Panc1 (cell line): Measurements from ENCODE around the gene UNC13B. TPM values are rescaled to one million over a fixed set of nuclear protein-coding genes. Genes with fewer than 3 reads are reported as not detected.

Experiments used
- ATAC-seq: fragments of 200-7000 bp; cut with Tn5 transposase; 2 replicates; pipeline ENCODE4 v1.9.1; 2020; ENCODE audit warnings: mild to moderate bottlenecking, moderate library complexity
- BruUV-seq: library from RNA; stranded (reverse); fragments of 400-500 nt; replicated peaks from 2 replicates; lab custom pipeline; 2021; lab: Mats Ljungman, UMichigan
- CTCF ChIA-PET: fragments of 300-600 bp; sonication (Branson Sonifier 250); formaldehyde crosslinking; loops from one replicate; lab custom pipeline; 2022; ENCODE audit warnings: antibody characterized with exemption; lab: Charles Lee
- POLR2A ChIA-PET: fragments of 300-600 bp; sonication (Branson Sonifier 250); formaldehyde crosslinking; loops from one replicate; lab custom pipeline; 2022; ENCODE audit warnings: antibody characterized with exemption; lab: Charles Lee
- DNase-seq: peaks from one replicate; pipeline ENCODE4 v3.0.0-alpha.2; 2010; ENCODE audit warnings: low read depth, low spot score
- H3K27ac ChIP-seq: 2 replicates; pipeline ENCODE4 v1.5.1; 2011; ENCODE audit warnings: mild to moderate bottlenecking, low read length, inconsistent platforms
- H3K27me3 ChIP-seq: fragments of 200-500 bp; sonication (Bioruptor generic); 2 replicates; pipeline ENCODE4 v1.6.0; 2014; ENCODE audit warnings: low read length, inconsistent platforms; ENCODE audit not compliant: control insufficient read depth, insufficient read depth
- H3K36me3 ChIP-seq: fragments of 200-500 bp; sonication (Bioruptor generic); 2 replicates; pipeline ENCODE4 v1.5.1; 2014; ENCODE audit warnings: inconsistent platforms, mild to moderate bottlenecking, low read length, moderate library complexity; ENCODE audit not compliant: control insufficient read depth, insufficient read depth
- H3K4me1 ChIP-seq: 2 replicates; pipeline ENCODE4 v1.5.1; 2011; ENCODE audit warnings: inconsistent platforms, mild to moderate bottlenecking, low read length, moderate library complexity; ENCODE audit not compliant: control insufficient read depth, insufficient read depth
- H3K4me3 ChIP-seq, 2 experiments: 2 replicates each; pipeline ENCODE4 v1.5.1; 2011 to 2012; ENCODE audit warnings: low read depth in 2 of 2, low read length in 2 of 2, mild to moderate bottlenecking in 2 of 2, inconsistent platforms in 1 of 2, moderate library complexity in 1 of 2
- H3K9me3 ChIP-seq: fragments of 200-500 bp; sonication (Bioruptor generic); 2 replicates; pipeline ENCODE4 v1.5.1; 2014; ENCODE audit warnings: low read depth, mild to moderate bottlenecking, inconsistent platforms, low read length, moderate library complexity; ENCODE audit not compliant: control insufficient read depth, insufficient read depth
- CTCF ChIP-seq: fragments of 450-650 bp; IDR thresholded peaks from 2 replicates; pipeline ENCODE4 v1.5.1; 2017; ENCODE audit warnings: mild to moderate bottlenecking
- POLR2AphosphoS5 ChIP-seq: IDR thresholded peaks from 2 replicates; pipeline ENCODE4 v1.6.1; 2012; ENCODE audit warnings: mild to moderate bottlenecking, low read depth, low read length, moderate library complexity
- SIN3A ChIP-seq: IDR thresholded peaks from 2 replicates; pipeline ENCODE4 v1.6.1; 2012; ENCODE audit warnings: low read depth, mild to moderate bottlenecking, low read length, moderate library complexity, borderline replicate concordance; ENCODE audit not compliant: insufficient read depth
- TCF7L2 ChIP-seq: IDR thresholded peaks from 2 replicates; pipeline ENCODE4 v1.6.1; 2011; ENCODE audit warnings: mild to moderate bottlenecking, low read depth, low read length, inconsistent platforms
- in situ Hi-C: cut with HindIII; loops from 2 replicates; pipeline ENCODE4 v1.10.0; 2016; ENCODE audit warnings: low sequenced_read_pairs, low pct_unique_long_range_greater_than_20kb
- intact Hi-C: fragments of 100-400 bp; cut with micrococcal nuclease; formaldehyde crosslinking; loops from one replicate; pipeline ENCODE4 v1.10.0; 2022; ENCODE audit not compliant: unreplicated experiment
- total RNA-seq: library from RNA; stranded (reverse); gene quantifications from one replicate; pipeline ENCODE4 v1.2.1, GENCODE V29; 2021; ENCODE audit not compliant: unreplicated experiment
- TF ChIP-seq, protein P1 (sequence below), 2 experiments: IDR thresholded peaks; 2 replicates each; pipeline ENCODE4 v1.6.1; 2011 to 2012; ENCODE audit warnings: low read depth in 2 of 2, control low read depth in 1 of 2, low read length in 1 of 2, mild to moderate bottlenecking in 1 of 2, moderate library complexity in 1 of 2; ENCODE audit not compliant: insufficient read depth in 1 of 2

The UNC13B gene
- total RNA-seq, 1 experiment from 2014 or later, result 35.2 TPM

GRCh38 chr9:35380039-35380438 is 218.2 kb downstream of the UNC13B start:
- H3K36me3 ChIP-seq, result no peaks in the 10 kb centered on the region
- intact Hi-C loops (no loop called here), in situ Hi-C loops (no loop called here)
- TF ChIP-seq SIN3A, result no peak
- no peak for TF ChIP-seq POLR2AphosphoS5
- no peak for TF ChIP-seq TCF7L2
- TF ChIP-seq CTCF, result no peak
- TF ChIP-seq, protein P1, sequence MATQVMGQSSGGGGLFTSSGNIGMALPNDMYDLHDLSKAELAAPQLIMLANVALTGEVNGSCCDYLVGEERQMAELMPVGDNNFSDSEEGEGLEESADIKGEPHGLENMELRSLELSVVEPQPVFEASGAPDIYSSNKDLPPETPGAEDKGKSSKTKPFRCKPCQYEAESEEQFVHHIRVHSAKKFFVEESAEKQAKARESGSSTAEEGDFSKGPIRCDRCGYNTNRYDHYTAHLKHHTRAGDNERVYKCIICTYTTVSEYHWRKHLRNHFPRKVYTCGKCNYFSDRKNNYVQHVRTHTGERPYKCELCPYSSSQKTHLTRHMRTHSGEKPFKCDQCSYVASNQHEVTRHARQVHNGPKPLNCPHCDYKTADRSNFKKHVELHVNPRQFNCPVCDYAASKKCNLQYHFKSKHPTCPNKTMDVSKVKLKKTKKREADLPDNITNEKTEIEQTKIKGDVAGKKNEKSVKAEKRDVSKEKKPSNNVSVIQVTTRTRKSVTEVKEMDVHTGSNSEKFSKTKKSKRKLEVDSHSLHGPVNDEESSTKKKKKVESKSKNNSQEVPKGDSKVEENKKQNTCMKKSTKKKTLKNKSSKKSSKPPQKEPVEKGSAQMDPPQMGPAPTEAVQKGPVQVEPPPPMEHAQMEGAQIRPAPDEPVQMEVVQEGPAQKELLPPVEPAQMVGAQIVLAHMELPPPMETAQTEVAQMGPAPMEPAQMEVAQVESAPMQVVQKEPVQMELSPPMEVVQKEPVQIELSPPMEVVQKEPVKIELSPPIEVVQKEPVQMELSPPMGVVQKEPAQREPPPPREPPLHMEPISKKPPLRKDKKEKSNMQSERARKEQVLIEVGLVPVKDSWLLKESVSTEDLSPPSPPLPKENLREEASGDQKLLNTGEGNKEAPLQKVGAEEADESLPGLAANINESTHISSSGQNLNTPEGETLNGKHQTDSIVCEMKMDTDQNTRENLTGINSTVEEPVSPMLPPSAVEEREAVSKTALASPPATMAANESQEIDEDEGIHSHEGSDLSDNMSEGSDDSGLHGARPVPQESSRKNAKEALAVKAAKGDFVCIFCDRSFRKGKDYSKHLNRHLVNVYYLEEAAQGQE (IDR thresholded peaks at IDR 0.05; ENCODE audit: insufficient read depth in 1 of 2, low read depth in 2 of 2, low read length in 1 of 2), result no peak
- BruUV-seq, result no TSS peak
- no peak overlapping the region for H3K4me3 ChIP-seq
- H3K27me3 ChIP-seq, result no peaks in the 10 kb centered on the region
- DNase-seq (no peak), ATAC-seq (no peak)
- H3K9me3 ChIP-seq, result no peaks in the 10 kb centered on the region
- H3K4me1 ChIP-seq, result no peaks in the 10 kb centered on the region
- no peak overlapping the region for H3K27ac ChIP-seq
- ChIA-PET POLR2A (interaction anchor here (0.7 kb wide), 1 partner anchor 13 kb away, joined by 4 read pairs; no protein-coding TSS in a partner anchor), CTCF (no interaction called here)

- CTCF ChIA-PET, result no interaction called here
- DNase-seq, result no peak
- BruUV-seq, result no TSS peak
- intact Hi-C loops (no loop called here), in situ Hi-C loops (no loop called here)
- no peak for ATAC-seq
- no peak overlapping the region for H3K27ac ChIP-seq
- POLR2A ChIA-PET, result no interaction called here
- no peaks in the 10 kb centered on the region for H3K9me3 ChIP-seq
- no peaks in the 10 kb centered on the region for H3K27me3 ChIP-seq
- no peaks in the 10 kb centered on the region for H3K4me1 ChIP-seq
- H3K4me3 ChIP-seq, result no peak overlapping the region
- H3K36me3 ChIP-seq, result no peaks in the 10 kb centered on the region
- TF ChIP-seq, protein P1 (IDR thresholded peaks at IDR 0.05; ENCODE audit: insufficient read depth in 1 of 2, low read depth in 2 of 2, low read length in 1 of 2), result no peak
- TF ChIP-seq TCF7L2 (no peak), SIN3A (no peak), POLR2AphosphoS5 (no peak)
Observed at GRCh38 chr9:35380619-35381018, 218.8 kb downstream of the UNC13B start.
